ENCODE results near the gene XRCC3.

Gene XRCC3

GRCh38 chr14:103650213-103650612, 65.0 kb downstream of the XRCC3 start:
- no peak for TF ChIP-seq CTCF (conservative IDR thresholded peaks at IDR 0.05)
- TF ChIP-seq ZFX (IDR thresholded peaks at IDR 0.05), result no peak
- no peak overlapping the region for H3K27ac ChIP-seq

GRCh38 chr14:103649001-103649400, 66.2 kb downstream of the XRCC3 start:
- TF ChIP-seq CTCF (conservative IDR thresholded peaks at IDR 0.05) (no peak), ZFX (IDR thresholded peaks at IDR 0.05) (no peak)
- no peak overlapping the region for H3K27ac ChIP-seq
